Upper lobe of left lung (tissue), 4 donors: Measurements from ENCODE around the gene GXYLT1.

Experiments used
- POLR2A ChIP-seq, 4 donors: fragments of 450-650 bp; IDR thresholded peaks; one replicate each; pipeline ENCODE4 v1.5.1; 2016 to 2017; ENCODE audit warnings: antibody characterized with exemption in 4 of 4, mild to moderate bottlenecking in 2 of 4
- TF ChIP-seq, protein P1 (sequence below), 6 experiments: fragments of 450-650 bp in 4 of 6; fragments of 200-600 bp in 2 of 6; sonication (generic) in 2 of 6; IDR thresholded peaks; one replicate each; pipeline ENCODE4 v1.5.1; 2016 to 2019; ENCODE audit warnings: antibody characterized with exemption in 6 of 6

DNA sequence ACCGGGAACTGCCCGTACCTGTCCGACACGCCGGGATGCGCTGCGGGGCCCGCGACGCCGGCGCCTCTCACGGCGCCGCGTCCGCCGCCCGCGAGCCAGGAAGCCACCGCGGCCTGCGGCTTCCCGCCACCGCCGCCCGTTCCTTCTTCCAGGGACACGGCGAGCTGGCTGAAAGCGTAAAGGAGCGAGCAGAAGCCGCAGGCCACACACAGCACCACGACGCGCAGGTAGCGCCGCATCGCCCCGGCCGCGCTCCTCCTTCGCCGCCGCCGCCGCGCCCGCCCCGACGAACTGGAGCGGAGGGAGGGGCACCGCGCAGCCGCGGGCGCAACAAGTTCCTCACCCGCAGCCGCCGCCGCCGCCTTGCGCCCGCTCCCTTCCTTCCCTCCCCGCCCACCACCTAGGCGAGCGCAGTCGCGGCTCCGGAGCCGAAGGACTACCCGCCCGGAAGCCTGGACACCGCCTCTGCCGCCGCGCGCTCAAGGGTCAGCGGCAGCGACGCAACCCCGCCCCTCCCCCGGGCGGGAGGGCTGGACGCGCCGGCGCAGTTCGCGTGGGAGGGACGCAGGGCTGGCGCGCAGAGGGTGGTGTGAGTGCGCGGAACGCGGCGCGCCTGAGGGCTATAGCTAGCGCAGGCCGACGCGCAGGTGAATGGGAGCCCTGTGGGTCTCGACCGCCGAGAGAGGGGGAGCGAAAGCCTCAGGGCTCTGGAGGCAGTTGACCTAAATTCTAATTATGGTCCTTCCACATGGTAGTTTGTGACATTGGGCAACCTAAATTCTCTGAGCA is at the start of gene GXYLT1:
- TF ChIP-seq POLR2A (IDR thresholded peaks at IDR 0.05): peak in 3 of 4 donors; percentile 80 to 88 (median 83)
- TF ChIP-seq, protein P1, sequence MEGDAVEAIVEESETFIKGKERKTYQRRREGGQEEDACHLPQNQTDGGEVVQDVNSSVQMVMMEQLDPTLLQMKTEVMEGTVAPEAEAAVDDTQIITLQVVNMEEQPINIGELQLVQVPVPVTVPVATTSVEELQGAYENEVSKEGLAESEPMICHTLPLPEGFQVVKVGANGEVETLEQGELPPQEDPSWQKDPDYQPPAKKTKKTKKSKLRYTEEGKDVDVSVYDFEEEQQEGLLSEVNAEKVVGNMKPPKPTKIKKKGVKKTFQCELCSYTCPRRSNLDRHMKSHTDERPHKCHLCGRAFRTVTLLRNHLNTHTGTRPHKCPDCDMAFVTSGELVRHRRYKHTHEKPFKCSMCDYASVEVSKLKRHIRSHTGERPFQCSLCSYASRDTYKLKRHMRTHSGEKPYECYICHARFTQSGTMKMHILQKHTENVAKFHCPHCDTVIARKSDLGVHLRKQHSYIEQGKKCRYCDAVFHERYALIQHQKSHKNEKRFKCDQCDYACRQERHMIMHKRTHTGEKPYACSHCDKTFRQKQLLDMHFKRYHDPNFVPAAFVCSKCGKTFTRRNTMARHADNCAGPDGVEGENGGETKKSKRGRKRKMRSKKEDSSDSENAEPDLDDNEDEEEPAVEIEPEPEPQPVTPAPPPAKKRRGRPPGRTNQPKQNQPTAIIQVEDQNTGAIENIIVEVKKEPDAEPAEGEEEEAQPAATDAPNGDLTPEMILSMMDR (IDR thresholded peaks at IDR 0.05): peak in 2 of 6 experiments; percentile 21 to 28
